GM12872 (cell line): ENCODE data around the gene LPXN.

Experiments
- CTCF ChIP-seq: IDR thresholded peaks from 3 replicates; pipeline ENCODE4 v1.5.1; 2011; ENCODE audit warnings: low read depth, mild to moderate bottlenecking, low read length, moderate library complexity; ENCODE audit not compliant: insufficient read depth

Gene LPXN

DNA sequence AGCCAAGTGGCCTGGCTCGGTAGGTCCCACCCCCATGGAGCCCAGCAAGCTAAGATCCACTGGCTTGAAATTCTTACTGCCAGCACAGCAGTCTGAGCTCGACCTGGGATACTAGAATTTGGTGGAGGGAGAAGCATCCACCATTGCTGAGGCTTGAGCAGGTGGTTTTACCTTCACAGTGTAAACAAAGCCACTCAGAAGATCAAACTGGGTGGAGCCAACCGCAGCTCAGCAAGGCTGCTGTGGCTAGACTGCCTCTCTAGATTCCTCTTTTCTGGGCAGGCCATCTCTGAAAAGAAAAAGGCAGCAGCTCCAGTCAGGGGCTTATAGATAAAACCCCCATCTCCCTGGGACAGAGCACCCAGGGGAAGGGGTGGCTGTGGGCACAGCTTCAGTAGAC is 45.4 kb downstream of the LPXN start:
- no peak for TF ChIP-seq CTCF

DNA sequence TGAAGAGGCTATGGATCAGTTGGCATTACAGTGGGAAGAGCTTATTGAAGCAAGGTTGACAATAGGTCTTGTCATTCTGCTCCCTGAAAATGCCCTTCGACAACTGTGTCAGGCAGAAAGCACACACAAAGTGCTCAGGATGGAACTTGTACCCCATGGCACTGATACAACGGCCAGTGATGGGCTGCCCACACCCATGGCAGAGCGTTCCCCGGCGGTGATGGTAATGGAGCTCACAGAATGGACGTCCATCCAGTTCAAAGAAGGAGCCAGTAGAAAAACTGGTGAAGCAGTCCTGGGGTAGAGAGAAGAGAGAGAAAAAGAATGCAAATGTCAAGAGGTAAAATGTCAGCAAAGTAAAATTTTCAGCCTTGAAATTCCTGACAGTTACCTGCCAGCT is 48.2 kb downstream of the LPXN start:
- no peak for TF ChIP-seq CTCF

- no peak for TF ChIP-seq CTCF
These were observed 48.9 kb downstream of the LPXN start for GRCh38 chr11:58526721-58527120.

GRCh38 chr11:58525037-58525614 is 50.5 kb downstream of the LPXN start:
- TF ChIP-seq CTCF, result no peak

DNA sequence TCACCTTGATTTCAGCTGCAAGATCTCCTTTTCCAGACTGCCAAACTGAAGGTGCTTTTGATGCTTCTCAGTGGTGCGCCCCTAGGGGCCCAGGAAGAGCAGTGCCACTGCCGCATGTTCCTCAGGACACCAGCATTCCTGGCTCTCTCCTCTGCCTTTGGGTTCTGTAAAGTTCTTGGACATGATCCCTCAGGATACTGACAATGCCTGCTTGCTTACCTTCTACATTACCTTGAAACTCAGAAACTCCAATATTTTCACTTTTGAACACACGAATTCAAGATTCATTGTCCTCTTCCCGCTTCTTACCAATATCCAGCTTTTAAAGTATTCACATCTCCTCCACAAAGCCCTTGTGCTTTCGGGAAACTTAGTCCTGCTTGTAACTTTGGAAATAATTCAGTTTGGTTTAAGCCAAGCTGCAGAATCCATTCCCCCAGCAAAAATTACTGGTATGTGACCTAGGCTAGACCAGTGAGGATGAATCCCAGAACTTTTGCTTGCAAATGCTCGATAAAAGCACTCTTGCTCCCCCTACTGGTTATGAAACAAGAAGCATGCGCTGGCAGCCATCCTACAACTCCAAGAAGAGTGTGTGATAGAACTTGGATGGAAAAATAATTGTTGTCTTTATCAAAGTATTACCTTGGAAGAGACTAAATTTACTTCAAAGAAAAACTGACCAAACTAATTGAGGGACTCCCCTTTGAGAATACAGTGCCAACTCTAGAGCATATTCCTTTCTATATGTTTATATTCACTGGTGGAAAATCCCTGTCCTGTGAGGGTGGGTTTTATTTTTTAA is 51.2 kb downstream of the LPXN start:
- TF ChIP-seq CTCF, result peak; percentile 89

DNA sequence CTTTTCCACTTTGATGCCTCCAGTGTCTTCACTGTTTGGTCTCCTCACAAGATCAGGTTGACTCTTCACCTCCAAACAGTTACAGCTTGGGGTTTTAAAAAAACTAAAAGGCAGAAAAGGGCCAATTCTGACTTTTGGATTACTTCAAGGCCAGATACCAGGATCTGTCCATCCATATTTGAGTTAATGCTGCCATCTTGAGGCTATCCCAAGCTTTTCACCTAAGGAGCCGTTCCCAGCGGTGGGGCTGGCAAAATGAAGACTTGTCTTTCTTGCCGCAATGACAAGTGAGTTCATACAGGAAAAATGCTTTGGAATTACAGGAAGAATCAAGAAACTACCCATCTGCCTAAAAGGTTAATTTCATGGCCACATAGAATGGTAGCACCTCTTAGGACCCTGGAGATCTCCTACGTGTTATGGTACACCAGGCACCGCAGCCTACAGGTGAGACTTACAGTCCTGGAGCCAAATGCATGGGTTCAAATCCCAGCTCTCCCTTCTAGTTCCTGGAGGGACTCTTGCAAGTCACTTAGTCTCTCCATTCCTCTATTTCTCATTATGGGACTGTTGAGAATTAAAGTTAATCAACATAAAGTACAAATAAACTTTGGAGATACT is 61.8 kb downstream of the LPXN start:
- peak; percentile 46; the same call in 2 of the 3 replicates for TF ChIP-seq CTCF

DNA sequence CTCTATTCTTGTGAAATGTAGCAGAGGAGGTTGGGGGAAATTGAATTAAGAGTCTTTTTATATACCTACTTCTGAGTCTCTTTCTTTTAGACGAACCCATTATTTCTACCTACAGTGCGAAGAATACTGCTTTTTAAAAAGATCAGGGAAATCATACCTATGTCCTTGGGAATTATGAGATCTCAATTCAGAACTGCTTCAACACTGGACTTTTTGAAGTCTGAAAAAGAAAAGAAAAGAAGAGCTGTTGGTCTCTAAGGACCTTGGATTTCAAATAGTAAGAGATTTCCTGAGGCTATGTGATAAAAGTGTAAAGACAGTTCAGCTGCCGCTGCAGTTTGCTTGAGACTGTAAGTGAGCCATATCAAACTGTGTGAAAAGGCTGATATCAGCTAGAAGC is 64.0 kb downstream of the LPXN start:
- TF ChIP-seq CTCF, result no peak
